NCI-H146 treated with DMSO at 0.1 percent for 48 hours (cell line): ENCODE data around the gene SPNS2.

Experiments
- DNase-seq: peaks from one replicate; lab custom pipeline; 2025; ENCODE audit not compliant: unreplicated experiment; lab: John Stamatoyannopoulos, UW

The SPNS2 gene

DNA sequence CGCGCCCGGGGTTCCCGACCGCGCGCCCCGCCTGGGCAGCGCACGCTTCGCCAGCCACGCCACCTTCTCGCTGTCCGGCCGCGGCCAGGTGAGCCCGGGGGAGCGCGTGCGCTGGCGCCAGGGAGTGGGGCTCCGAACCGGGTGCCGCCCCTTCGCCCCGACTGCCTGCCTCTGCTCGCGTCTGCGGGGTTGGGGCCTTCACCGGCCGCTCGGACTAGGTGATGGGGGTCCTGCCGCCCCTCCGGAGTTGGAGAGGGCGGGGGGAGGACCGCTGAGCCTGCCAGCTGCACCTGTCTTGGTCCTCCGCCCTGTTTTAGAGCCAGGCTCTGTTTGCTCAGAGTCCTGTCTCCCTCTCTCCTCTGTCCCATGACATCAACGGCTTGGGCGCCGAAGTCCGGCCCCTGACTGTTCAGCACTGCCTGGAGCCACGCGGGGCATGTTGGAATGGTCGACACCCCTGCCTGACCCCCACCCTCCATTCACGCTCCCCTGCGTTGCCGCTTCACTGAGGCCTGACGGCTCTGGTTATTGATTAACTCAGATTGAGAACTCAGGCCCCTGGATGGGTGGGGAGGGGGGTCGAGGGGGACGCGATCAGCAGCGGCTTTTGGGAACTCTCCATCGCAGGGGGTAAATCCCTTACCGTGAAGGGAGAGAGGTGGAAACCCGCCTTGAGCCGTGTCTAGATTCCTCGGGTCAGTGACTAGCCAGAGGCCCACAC, 86.4 kb downstream of the SPNS2 start:
- no peak for DNase-seq

DNA sequence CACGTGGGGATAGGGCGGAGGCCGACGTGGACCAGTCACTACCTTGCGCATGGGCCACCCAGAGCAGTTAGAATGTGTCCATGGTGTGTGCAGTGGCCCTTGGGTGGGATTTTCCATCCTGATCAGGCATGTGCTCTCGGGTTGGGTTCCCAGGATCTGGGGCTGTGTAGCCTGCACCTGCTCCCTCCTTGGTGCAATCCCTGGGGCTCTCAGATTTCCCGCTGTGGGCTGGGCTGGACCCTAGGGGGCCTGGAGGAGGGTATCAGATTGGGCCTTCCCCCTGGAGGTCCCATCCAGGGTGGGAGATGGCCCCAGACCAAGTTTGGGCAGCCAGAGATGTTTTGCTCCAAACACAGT, 86.9 kb downstream of the SPNS2 start:
- DNase-seq = no peak

DNA sequence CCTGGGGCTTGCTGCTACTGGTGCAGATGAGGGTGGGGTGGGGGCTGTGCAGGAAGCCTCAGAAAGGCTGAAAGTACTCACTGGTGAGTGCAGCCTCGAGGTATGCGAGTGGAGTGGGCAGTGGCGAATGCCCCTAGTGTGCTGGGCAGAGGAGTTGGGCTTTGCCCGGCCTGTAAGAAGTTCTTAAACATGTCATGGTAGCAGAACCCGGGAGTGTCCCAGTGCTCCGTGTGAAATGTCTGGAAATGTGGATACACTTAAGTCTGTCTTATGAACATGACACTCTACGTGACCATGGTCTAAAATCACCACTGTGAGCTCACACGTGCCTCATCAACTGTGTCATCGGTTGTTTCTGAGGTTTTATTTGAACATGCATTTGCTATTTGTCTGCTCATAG, 87.4 kb downstream of the SPNS2 start:
- DNase-seq = no peak

DNA sequence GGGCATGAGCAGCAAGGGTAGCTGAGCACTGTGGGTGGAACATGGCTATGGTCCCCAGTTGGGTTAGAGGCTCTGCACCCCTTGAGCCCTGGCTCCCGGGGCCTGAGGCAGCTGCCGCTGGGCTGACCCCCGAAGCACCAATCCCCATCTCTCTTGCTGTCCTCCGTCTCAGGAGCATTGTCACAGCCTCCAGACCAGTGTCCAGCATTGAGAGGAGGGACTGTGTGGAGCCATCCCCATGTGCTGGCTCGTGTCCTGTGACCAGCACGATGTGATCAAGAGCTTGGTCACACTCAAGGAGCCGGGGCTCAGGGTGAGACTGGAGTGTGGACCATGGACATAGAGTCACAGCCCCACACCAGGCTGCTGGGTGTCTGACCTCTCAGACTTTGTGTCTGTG, 88.5 kb downstream of the SPNS2 start:
- no peak for DNase-seq

DNA sequence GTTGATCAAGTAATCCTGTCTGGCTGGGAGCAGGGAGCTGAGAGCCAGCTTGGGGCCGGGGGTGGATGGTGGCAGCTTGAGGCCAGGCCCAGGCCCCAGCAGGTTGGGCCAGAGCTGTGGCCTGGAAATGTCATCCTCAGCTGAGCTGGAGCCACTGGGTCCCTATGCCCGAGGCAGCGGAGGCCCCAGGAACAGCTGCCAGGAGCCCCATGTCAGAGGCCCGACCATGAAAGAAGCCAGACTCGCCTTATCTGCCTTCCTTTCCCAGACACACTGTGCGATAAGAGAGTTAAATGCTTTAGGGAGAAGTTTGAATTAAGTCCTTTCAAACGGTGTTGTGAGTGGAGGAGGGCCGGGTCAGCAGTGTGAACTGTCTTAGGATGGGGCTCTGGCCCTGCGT, 89.1 kb downstream of the SPNS2 start:
- no peak for DNase-seq

DNA sequence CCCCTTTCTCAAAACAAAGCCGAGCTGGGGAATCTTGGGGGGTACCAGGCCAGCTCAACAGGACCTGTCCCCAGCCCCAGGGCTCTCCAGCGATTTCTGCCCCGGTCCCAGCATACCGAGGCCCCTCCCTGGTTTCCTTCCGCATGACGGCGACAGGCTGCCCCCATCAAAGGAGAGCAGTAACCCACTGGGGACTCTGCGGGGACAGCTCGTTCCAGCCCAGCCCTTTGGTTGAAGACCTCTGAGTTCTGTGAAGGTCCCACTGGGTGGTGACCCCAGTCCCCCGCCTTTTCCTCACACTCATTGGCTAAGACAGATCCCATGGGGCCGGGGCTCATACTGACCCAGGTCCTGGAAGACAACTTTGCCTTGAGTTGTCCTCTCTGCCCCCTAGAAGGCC, 89.7 kb downstream of the SPNS2 start:
- DNase-seq = no peak
